Muscle layer of duodenum (tissue), 2 donors: ENCODE data around the gene P3H1.

ENCODE experiments used
- H3K27ac ChIP-seq: one replicate; pipeline ENCODE4 v1.7.0; 2013; ENCODE audit warnings: mild to moderate bottlenecking, low read length
- H3K27me3 ChIP-seq: one replicate; pipeline ENCODE4 v1.7.0; 2013; ENCODE audit warnings: low read depth, mild to moderate bottlenecking, control low read depth, low read length
- H3K36me3 ChIP-seq, 2 donors: one replicate each; pipeline ENCODE4 v1.7.0; 2013; ENCODE audit warnings: low read length in 2 of 2, control low read depth in 1 of 2, mild to moderate bottlenecking in 1 of 2; ENCODE audit not compliant: insufficient read depth in 2 of 2, control insufficient read depth in 1 of 2
- H3K4me1 ChIP-seq, 2 donors: one replicate each; pipeline ENCODE4 v1.7.0; 2013; ENCODE audit warnings: low read length in 2 of 2, mild to moderate bottlenecking in 2 of 2, control low read depth in 1 of 2, moderate library complexity in 1 of 2; ENCODE audit not compliant: insufficient read depth in 2 of 2, control insufficient read depth in 1 of 2
- H3K4me3 ChIP-seq, 2 donors: one replicate each; pipeline ENCODE4 v1.7.0; 2013; ENCODE audit warnings: low read length in 2 of 2, low read depth in 1 of 2, mild to moderate bottlenecking in 1 of 2
- H3K9me3 ChIP-seq, 2 donors: one replicate each; pipeline ENCODE4 v1.7.0; 2013; ENCODE audit warnings: low read length in 2 of 2, control low read depth in 1 of 2, mild to moderate bottlenecking in 1 of 2; ENCODE audit not compliant: control insufficient read depth in 1 of 2
- donor health status: healthy.

P3H1 gene

GRCh38 chr1:42742617-42743316, 24.1 kb downstream of the P3H1 start:
- H3K36me3 ChIP-seq = peaks cover 16 to 21% of the 10 kb centered on the region in 2 donors
- no peak overlapping the region for H3K4me3 ChIP-seq
- H3K27me3 ChIP-seq = no peaks in the 10 kb centered on the region
- no peaks in the 10 kb centered on the region for H3K9me3 ChIP-seq
- H3K27ac ChIP-seq = no peak overlapping the region
- no peaks in the 10 kb centered on the region for H3K4me1 ChIP-seq

- Histone ChIP-seq H3K27ac (no peak overlapping the region), H3K9me3 (no peaks in the 10 kb centered on the region), H3K27me3 (no peaks in the 10 kb centered on the region), H3K4me1 (no peaks in the 10 kb centered on the region), H3K36me3 (peaks cover 15% of the 10 kb centered on the region in 2 donors), H3K4me3 (no peak overlapping the region)
Observed at GRCh38 chr1:42742141-42742540, 24.7 kb downstream of the P3H1 start.

- no peaks in the 10 kb centered on the region for H3K27me3 ChIP-seq
- H3K9me3 ChIP-seq = no peaks in the 10 kb centered on the region
- no peaks in the 10 kb centered on the region for H3K4me1 ChIP-seq
- H3K36me3 ChIP-seq = peaks cover 11 to 12% of the 10 kb centered on the region in 2 donors
- no peak overlapping the region for H3K27ac ChIP-seq
- H3K4me3 ChIP-seq = no peak overlapping the region
Observed at GRCh38 chr1:42741706-42742105, 25.1 kb downstream of the P3H1 start.

GRCh38 chr1:42740851-42741580, 25.8 kb downstream of the P3H1 start:
- Histone ChIP-seq H3K9me3 (no peaks in the 10 kb centered on the region), H3K27ac (no peak overlapping the region)

GRCh38 chr1:42739753-42740700, 26.8 kb downstream of the P3H1 start, which contains the start of gene CLDN19:
CLDN19 (minus strand) TSS chr1:42740236; CDS start chr1:42740063, 173 bp downstream.
- Histone ChIP-seq H3K9me3 (no peaks in the 10 kb centered on the region), H3K36me3 (no peaks in the 10 kb centered on the region), H3K27me3 (no peaks in the 10 kb centered on the region), H3K27ac (no peak within 1 kb of the TSS), H3K4me3 (no peak within 1 kb of the TSS), H3K4me1 (no peaks in the 10 kb centered on the region)

More at GRCh38 chr1:42740851-42741580, 25.8 kb downstream of the P3H1 start:
- peaks cover 4 to 6% of the 10 kb centered on the region in 2 donors for H3K36me3 ChIP-seq
- no peaks in the 10 kb centered on the region for H3K27me3 ChIP-seq
- H3K4me1 ChIP-seq = no peaks in the 10 kb centered on the region
- H3K4me3 ChIP-seq = no peak overlapping the region

GRCh38 chr1:42738678-42739226, 28.1 kb downstream of the P3H1 start:
- Histone ChIP-seq H3K27me3 (no peaks in the 10 kb centered on the region), H3K4me1 (no peaks in the 10 kb centered on the region), H3K9me3 (no peaks in the 10 kb centered on the region), H3K36me3 (no peaks in the 10 kb centered on the region), H3K27ac (no peak overlapping the region), H3K4me3 (no peak overlapping the region)

GRCh38 chr1:42737986-42738677, 28.7 kb downstream of the P3H1 start:
- Histone ChIP-seq H3K4me3 (no peak overlapping the region), H3K4me1 (no peaks in the 10 kb centered on the region), H3K36me3 (no peaks in the 10 kb centered on the region), H3K27me3 (no peaks in the 10 kb centered on the region), H3K9me3 (no peaks in the 10 kb centered on the region), H3K27ac (no peak overlapping the region)

- no peaks in the 10 kb centered on the region for H3K27me3 ChIP-seq
- H3K4me3 ChIP-seq = no peak overlapping the region
- no peaks in the 10 kb centered on the region for H3K4me1 ChIP-seq
Observed at GRCh38 chr1:42737257-42737656, 29.6 kb downstream of the P3H1 start.

GRCh38 chr1:42736571-42737200, 30.1 kb downstream of the P3H1 start:
- Histone ChIP-seq H3K4me3 (no peak overlapping the region), H3K36me3 (no peaks in the 10 kb centered on the region), H3K9me3 (no peaks in the 10 kb centered on the region), H3K27me3 (no peaks in the 10 kb centered on the region), H3K4me1 (no peaks in the 10 kb centered on the region), H3K27ac (no peak overlapping the region)

More at GRCh38 chr1:42737257-42737656, 29.6 kb downstream of the P3H1 start:
- Histone ChIP-seq H3K27ac (no peak overlapping the region), H3K36me3 (no peaks in the 10 kb centered on the region), H3K9me3 (no peaks in the 10 kb centered on the region)

GRCh38 chr1:42736152-42736551, 30.7 kb downstream of the P3H1 start:
- no peak overlapping the region for H3K27ac ChIP-seq
- no peaks in the 10 kb centered on the region for H3K4me1 ChIP-seq
- H3K27me3 ChIP-seq = no peaks in the 10 kb centered on the region
- H3K9me3 ChIP-seq = no peaks in the 10 kb centered on the region
- no peak overlapping the region for H3K4me3 ChIP-seq
- no peaks in the 10 kb centered on the region for H3K36me3 ChIP-seq
